ENCODE results near the gene FILIP1L.

FILIP1L gene

DNA sequence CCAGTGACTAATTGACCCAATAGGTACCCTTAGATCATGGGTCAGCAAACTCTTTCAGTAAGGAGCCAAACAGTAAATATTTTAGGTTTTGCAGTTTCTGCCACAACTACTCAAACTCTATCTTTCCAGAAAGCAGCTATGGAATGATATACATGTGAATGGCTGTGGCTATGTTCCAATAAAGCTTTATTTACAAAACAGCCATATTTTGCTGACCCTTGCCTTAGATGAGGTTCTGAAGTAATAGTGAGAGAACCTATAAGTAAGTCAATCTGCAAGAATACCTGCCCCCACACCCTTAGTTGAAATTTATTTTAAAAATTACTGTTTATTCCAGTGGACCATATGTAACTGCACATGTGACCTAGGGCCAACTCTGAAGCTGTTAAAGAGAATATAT lies 162.6 kb downstream of the FILIP1L start:
- H3K27ac ChIP-seq (ENCODE audit: low read depth, low read length, severe bottlenecking): no peak overlapping the region
- H3K4me3 ChIP-seq (ENCODE audit: extremely low read depth, insufficient read depth, low read length, poor library complexity, severe bottlenecking): no peak overlapping the region

DNA sequence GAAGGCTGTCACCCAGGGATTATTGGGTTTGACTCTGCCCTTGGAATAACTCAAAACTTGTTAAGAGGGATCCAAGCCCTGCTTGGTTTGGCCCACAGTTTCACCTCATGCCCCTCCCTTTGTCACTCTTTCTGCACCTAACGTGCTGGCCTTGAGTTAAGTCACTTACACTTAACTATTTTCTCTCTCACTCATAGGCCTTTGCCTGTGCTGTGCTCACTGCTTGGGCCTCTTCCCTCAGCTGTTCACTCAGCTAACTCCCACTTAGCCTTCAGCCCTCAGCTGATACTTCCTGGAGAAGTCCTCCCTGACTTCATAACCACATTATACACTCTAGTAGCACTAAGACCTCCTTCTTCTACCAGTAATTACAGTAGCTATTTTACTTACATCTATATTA lies 163.4 kb downstream of the FILIP1L start:
- Histone ChIP-seq H3K27ac (ENCODE audit: low read depth, low read length, severe bottlenecking) (no peak overlapping the region), H3K9me3 (ENCODE audit: control insufficient read depth, low read length) (no peaks in the 10 kb centered on the region), H3K36me3 (ENCODE audit: control insufficient read depth, insufficient read depth, low read length) (no peaks in the 10 kb centered on the region), H3K4me1 (ENCODE audit: control insufficient read depth, insufficient read depth, low read length, poor library complexity, severe bottlenecking) (peaks cover 45% of the 10 kb centered on the region), H3K4me3 (ENCODE audit: extremely low read depth, insufficient read depth, low read length, poor library complexity, severe bottlenecking) (no peak overlapping the region)
- WGBS, 2 experiments (ENCODE audit: insufficient coverage in 2 of 2): 92 to 100% methylated on average over 1 of the region's 1 CpG

More for the DNA sequence above, 162.6 kb downstream of the FILIP1L start:
- H3K36me3 ChIP-seq (ENCODE audit: control insufficient read depth, insufficient read depth, low read length): no peaks in the 10 kb centered on the region
- peaks cover 44% of the 10 kb centered on the region for H3K4me1 ChIP-seq (ENCODE audit: control insufficient read depth, insufficient read depth, low read length, poor library complexity, severe bottlenecking)
- H3K9me3 ChIP-seq (ENCODE audit: control insufficient read depth, low read length): no peaks in the 10 kb centered on the region

DNA sequence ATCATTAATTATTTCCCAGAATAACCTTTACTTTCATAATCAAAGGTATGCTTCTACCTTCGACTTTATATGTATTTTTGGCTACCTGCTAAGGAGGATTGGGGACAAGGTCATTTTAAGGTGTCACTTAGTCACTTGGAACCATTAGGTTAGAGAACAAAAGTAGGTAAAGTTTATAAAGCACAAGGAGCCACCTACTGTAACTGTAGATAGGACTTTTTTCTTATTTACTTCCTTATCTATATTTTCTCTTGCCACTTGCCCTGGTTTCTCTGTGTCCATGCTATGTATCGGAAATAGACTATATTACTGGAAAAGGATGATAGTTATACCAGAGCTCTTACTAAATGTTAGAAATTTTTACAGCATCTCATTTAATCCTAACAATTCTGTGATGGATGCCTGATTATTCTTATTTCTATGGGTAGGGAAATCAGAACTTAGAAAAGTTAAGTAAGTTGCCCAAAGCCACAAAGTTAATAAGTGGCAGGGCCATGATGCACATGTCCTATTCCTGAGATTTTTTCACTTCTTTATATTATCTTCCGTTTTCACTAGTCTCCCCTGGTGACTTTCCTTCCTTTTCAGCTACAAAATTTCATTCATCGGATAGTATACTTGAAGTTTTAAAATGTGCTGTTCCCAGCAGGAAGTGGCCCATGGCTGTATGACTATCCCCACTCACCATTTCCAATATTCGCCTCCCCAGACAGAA lies 164.2 kb downstream of the FILIP1L start:
- H3K9me3 ChIP-seq (ENCODE audit: control insufficient read depth, low read length): no peaks in the 10 kb centered on the region
- no CpG with 5 or more reads among the region's 5 CpGs for WGBS, 2 experiments (ENCODE audit: insufficient coverage in 2 of 2)
- no peak overlapping the region for H3K4me3 ChIP-seq (ENCODE audit: extremely low read depth, insufficient read depth, low read length, poor library complexity, severe bottlenecking)
- no peaks in the 10 kb centered on the region for H3K36me3 ChIP-seq (ENCODE audit: control insufficient read depth, insufficient read depth, low read length)
- no peak overlapping the region for H3K27ac ChIP-seq (ENCODE audit: low read depth, low read length, severe bottlenecking)
- H3K4me1 ChIP-seq (ENCODE audit: control insufficient read depth, insufficient read depth, low read length, poor library complexity, severe bottlenecking): peaks cover 53% of the 10 kb centered on the region

DNA sequence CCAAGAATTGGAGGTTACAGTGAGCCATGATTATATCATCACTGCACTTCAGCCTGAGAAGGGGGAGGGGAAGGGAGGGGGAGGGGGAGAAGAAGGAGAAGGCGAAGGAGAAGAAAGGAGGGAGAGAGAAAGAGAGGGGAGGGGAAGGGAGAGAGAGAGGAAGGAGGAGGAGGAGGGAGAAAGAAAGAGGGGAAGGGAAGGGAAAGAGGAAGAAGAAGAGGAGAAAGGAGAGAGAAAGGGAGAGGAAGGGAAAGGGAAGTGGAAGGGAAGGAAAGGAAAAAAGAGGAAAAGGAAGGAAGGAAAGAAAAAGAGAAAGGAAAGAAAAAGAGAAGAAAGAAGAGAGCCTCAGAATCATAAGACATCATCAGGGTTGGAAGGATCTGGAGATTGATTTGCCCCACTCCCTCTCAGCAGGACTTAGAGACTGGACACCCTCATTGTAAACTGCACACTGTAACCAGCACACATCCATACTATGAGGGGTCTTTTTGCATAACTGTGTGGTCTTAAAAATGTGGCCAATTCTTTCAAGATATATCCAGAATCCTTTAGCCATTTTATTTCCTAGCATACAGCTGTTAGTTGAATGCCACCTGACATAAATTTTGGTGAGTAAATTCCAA lies 165.7 kb downstream of the FILIP1L start:
- WGBS, 2 experiments (ENCODE audit: insufficient coverage in 2 of 2): 60 to 80% methylated on average over 1 of the region's 1 CpG
- Histone ChIP-seq H3K9me3 (ENCODE audit: control insufficient read depth, low read length) (no peaks in the 10 kb centered on the region), H3K36me3 (ENCODE audit: control insufficient read depth, insufficient read depth, low read length) (no peaks in the 10 kb centered on the region), H3K27ac (ENCODE audit: low read depth, low read length, severe bottlenecking) (no peak overlapping the region), H3K4me3 (ENCODE audit: extremely low read depth, insufficient read depth, low read length, poor library complexity, severe bottlenecking) (no peak overlapping the region), H3K4me1 (ENCODE audit: control insufficient read depth, insufficient read depth, low read length, poor library complexity, severe bottlenecking) (peaks cover 57% of the 10 kb centered on the region)

DNA sequence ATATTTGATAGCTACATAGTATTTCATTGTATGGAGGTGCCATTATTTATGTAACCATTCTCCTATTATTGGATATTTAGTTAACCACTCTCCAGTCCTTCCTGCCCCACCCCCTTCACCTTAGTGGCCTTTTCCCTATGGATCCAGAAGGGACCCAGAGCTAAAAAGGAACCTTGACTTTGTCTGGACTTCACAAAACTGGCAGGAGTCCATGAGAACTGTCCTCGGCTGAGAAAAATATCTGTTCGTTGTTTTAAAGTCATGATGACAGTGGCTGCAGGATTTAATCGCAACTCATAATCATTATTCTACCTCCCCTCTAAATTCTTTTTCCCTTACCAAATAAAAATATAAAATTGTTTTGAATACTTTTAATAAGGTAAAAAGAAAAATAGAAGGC lies 166.9 kb downstream of the FILIP1L start:
- WGBS, 2 experiments (ENCODE audit: insufficient coverage in 2 of 2): 94% methylated on average over 2 of the region's 3 CpGs; no CpG with 5 or more reads in 1 of the 2 experiments
- no peak overlapping the region for H3K4me3 ChIP-seq (ENCODE audit: extremely low read depth, insufficient read depth, low read length, poor library complexity, severe bottlenecking)
- H3K9me3 ChIP-seq (ENCODE audit: control insufficient read depth, low read length): no peaks in the 10 kb centered on the region
- H3K4me1 ChIP-seq (ENCODE audit: control insufficient read depth, insufficient read depth, low read length, poor library complexity, severe bottlenecking): peaks cover 47% of the 10 kb centered on the region
- H3K36me3 ChIP-seq (ENCODE audit: control insufficient read depth, insufficient read depth, low read length): no peaks in the 10 kb centered on the region
- no peak overlapping the region for H3K27ac ChIP-seq (ENCODE audit: low read depth, low read length, severe bottlenecking)

DNA sequence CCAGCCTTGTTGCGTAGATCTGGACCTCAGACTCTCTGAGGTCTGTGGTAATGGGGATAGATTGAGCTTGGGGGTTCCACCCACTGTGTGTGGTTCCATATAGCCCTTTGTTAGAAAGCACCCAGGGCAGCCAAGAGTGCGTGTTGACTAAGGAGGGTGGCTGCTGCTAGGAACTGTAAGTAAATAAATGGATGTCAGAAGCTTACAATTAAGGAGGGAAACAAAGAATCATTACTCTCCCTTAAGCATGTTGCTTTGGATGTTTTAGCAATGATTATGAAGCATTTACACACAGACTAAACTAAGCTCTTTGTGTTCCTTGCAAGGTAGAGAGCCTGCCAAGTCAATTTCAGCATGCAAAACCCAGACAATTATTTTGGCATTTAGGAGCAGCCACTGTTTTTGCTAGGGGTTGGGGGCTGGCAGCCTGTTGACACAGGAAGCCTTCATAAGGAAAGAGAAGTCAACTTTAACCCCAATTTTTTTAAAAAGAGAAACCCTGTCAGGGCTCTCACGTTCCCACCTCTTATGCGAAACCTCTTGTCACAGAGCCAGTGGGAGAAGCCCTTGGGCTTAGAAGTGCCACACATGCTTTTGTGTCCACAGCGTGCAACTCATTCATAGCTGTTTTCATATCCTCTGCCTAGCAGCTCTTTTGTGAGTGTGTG lies 168.8 kb downstream of the FILIP1L start:
- Histone ChIP-seq H3K27ac (ENCODE audit: low read depth, low read length, severe bottlenecking) (peak overlapping the region; percentile 31), H3K4me1 (ENCODE audit: control insufficient read depth, insufficient read depth, low read length, poor library complexity, severe bottlenecking) (peaks cover 30% of the 10 kb centered on the region), H3K4me3 (ENCODE audit: extremely low read depth, insufficient read depth, low read length, poor library complexity, severe bottlenecking) (no peak overlapping the region), H3K36me3 (ENCODE audit: control insufficient read depth, insufficient read depth, low read length) (no peaks in the 10 kb centered on the region), H3K9me3 (ENCODE audit: control insufficient read depth, low read length) (no peaks in the 10 kb centered on the region)
- 80 to 86% methylated on average over 2 to 3 of the region's 5 CpGs for WGBS, 2 experiments (ENCODE audit: insufficient coverage in 2 of 2)

DNA sequence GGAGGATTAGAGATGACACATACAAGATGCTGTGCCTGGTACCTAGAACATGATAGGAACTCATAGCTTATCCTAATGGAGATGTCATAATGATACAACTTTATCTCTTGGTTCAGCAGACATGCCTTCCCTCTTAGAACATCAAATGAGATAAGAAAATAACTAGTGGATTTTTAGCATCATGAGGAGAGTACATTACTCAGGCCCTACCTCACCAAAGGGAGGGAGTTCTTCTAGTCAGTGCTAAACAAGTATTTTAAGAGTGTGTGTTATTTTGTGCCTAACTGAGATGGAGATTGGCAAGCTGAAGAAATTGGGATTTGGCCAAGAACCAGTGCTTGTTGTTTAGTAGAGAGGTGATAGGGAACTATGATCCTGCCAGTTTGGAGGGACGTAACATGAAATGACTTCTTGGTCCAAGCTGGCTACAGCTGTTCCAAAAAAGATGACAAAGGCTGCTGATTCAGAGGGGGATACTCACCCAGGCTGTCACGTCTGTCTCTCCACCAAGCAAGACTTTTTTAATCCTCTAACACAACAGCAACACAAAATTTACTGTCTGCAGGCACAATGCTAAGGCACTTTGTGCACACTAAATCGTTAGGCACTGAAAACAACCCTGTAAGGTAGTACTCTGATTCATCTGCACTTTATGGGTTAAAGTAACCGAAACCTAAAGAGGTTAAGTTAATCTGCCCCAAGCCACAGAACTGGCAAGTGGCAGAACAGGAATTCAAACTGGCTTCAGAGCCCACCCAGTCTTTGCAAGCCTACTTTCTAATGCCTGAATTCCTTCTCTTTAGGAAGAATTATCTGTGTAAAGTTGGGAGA lies 170.2 kb downstream of the FILIP1L start:
- no peaks in the 10 kb centered on the region for H3K9me3 ChIP-seq (ENCODE audit: control insufficient read depth, low read length)
- H3K27ac ChIP-seq (ENCODE audit: low read depth, low read length, severe bottlenecking): peak overlapping the region; percentile 24
- no peaks in the 10 kb centered on the region for H3K36me3 ChIP-seq (ENCODE audit: control insufficient read depth, insufficient read depth, low read length)
- no peak overlapping the region for H3K4me3 ChIP-seq (ENCODE audit: extremely low read depth, insufficient read depth, low read length, poor library complexity, severe bottlenecking)
- WGBS, 2 experiments (ENCODE audit: insufficient coverage in 2 of 2): 78 to 84% methylated on average over 4 of the region's 4 CpGs
- H3K4me1 ChIP-seq (ENCODE audit: control insufficient read depth, insufficient read depth, low read length, poor library complexity, severe bottlenecking): peaks cover 20% of the 10 kb centered on the region

DNA sequence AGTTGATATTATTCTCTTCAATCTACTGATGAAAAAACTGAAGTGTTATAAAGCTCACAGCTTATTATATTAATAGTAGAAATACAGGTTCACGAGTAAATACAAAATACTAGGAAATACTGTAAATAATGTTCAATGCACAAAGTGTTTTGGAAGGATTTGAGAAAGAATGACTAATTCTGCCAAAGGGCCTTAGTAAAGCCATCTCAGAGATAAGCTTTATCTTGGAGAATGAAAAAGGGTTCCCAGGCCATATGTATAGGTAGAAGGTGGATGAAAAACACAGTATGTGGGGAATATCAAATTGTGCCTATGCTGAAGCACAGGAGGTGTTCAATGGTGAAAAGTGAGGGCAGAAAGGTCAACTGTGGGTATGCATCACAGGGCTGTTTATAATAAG lies 173.1 kb downstream of the FILIP1L start:
- no peaks in the 10 kb centered on the region for H3K9me3 ChIP-seq (ENCODE audit: control insufficient read depth, low read length)
- H3K36me3 ChIP-seq (ENCODE audit: control insufficient read depth, insufficient read depth, low read length): no peaks in the 10 kb centered on the region
- peaks cover 23% of the 10 kb centered on the region for H3K4me1 ChIP-seq (ENCODE audit: control insufficient read depth, insufficient read depth, low read length, poor library complexity, severe bottlenecking)
- no CpG with 5 or more reads among the region's 1 CpG for WGBS, 2 experiments (ENCODE audit: insufficient coverage in 2 of 2)
- no peak overlapping the region for H3K27ac ChIP-seq (ENCODE audit: low read depth, low read length, severe bottlenecking)
- no peak overlapping the region for H3K4me3 ChIP-seq (ENCODE audit: extremely low read depth, insufficient read depth, low read length, poor library complexity, severe bottlenecking)

DNA sequence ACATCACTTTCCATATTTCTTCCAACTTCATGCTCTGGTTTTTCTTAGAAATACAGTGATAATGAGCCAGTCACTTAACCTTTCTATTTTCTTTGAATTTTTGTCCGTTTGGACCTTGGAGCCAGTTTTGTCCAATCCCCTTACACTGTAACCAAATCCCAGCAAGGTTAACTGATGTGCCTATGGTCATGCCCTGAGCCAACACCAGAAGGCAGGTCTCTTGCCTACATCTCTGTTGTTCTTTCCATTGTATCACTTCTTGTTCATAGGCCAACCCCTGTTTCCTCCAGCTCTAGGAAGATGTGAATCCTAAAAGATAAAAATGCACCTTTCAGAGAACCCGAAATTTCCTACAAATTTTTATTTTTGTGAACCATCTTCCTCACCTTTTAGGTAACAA lies 174.0 kb downstream of the FILIP1L start:
- H3K27ac ChIP-seq (ENCODE audit: low read depth, low read length, severe bottlenecking): no peak overlapping the region
- H3K4me1 ChIP-seq (ENCODE audit: control insufficient read depth, insufficient read depth, low read length, poor library complexity, severe bottlenecking): peaks cover 19% of the 10 kb centered on the region
- WGBS, 2 experiments (ENCODE audit: insufficient coverage in 2 of 2): 90 to 100% methylated on average over 1 of the region's 2 CpGs
- H3K4me3 ChIP-seq (ENCODE audit: extremely low read depth, insufficient read depth, low read length, poor library complexity, severe bottlenecking): no peak overlapping the region
- H3K36me3 ChIP-seq (ENCODE audit: control insufficient read depth, insufficient read depth, low read length): no peaks in the 10 kb centered on the region
- H3K9me3 ChIP-seq (ENCODE audit: control insufficient read depth, low read length): no peaks in the 10 kb centered on the region

DNA sequence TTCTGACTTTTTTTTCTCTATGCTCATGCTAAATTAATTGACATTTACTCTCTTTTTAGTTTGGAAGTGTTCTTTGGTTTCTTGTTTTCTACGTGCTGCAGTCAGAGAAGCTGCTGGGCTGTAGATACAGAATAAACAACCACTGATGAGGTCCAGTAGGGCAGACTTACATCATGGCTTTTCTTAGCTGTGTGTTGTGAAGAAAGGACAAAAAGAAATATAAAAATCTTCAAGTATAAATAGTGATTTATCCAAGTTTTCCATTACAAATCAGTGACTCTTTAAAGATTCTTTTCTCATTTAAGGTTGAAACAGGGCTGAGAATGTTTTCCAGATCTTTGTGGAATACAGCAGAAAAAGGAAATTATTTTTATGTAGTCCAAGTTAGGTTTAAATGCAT lies 174.4 kb downstream of the FILIP1L start:
- 80% methylated on average over 1 of the region's 1 CpG; no CpG with 5 or more reads in 1 of the 2 experiments for WGBS, 2 experiments (ENCODE audit: insufficient coverage in 2 of 2)

More for the DNA sequence above, 174.4 kb downstream of the FILIP1L start:
- Histone ChIP-seq H3K4me3 (ENCODE audit: extremely low read depth, insufficient read depth, low read length, poor library complexity, severe bottlenecking) (no peak overlapping the region), H3K36me3 (ENCODE audit: control insufficient read depth, insufficient read depth, low read length) (no peaks in the 10 kb centered on the region), H3K27ac (ENCODE audit: low read depth, low read length, severe bottlenecking) (no peak overlapping the region), H3K9me3 (ENCODE audit: control insufficient read depth, low read length) (no peaks in the 10 kb centered on the region), H3K4me1 (ENCODE audit: control insufficient read depth, insufficient read depth, low read length, poor library complexity, severe bottlenecking) (peaks cover 19% of the 10 kb centered on the region)
